ENCODE results near the gene SIPA1L3. TPM values are rescaled to one million over a fixed set of nuclear protein-coding genes. Genes with fewer than 3 reads are reported as not detected.

SIPA1L3 gene
- total and polyA plus RNA-seq, 9 of the 15 experiments (the other 6 are each of a cell fraction or from before 2014, with no cell fraction given): 0.01 to 6.1 (median 2.5) TPM

DNA sequence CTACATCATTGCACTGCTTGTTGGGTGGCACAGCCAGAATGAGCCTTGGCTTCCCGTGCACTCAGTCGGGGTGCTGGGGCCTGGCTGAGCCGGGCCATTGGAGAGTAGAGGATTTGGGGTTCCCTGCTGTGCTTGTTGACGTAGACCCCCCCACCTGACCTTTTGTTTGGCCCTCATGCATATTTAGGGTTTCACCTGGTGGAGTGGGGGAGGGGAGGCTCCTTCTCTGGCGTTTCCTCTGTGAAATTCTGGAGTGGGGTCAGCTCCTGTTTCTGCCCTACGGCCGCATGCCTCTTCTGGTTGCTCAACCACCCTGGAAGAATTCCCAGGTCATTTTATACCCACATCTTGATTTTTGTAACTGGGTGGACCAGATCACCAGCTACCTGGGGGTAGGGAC, 82.8 kb downstream of the SIPA1L3 start:
- intact Hi-C loops (cut with micrococcal nuclease) (no loop called here), in situ Hi-C loops (cut with MboI) (no loop called here)
- no peaks in the 10 kb centered on the region for H3K9me3 ChIP-seq (replicated peaks; ENCODE audit: control insufficient read depth, insufficient read depth, low read depth, low read length)
- H3K9me1 ChIP-seq (ENCODE audit: control insufficient read depth, insufficient read depth, low read length): no peaks in the 10 kb centered on the region
- 15% methylated on average over 5 of the region's 7 CpGs for WGBS (ENCODE audit: insufficient coverage, low coverage, missing lambda C conversion rate)
- peaks cover 9% of the 10 kb centered on the region for H4K20me1 ChIP-seq (replicated peaks; ENCODE audit: control insufficient read depth, insufficient read depth, low read length)
- H3K36me3 ChIP-seq (ENCODE audit: control insufficient read depth, insufficient read depth, low read length): no peaks in the 10 kb centered on the region
- H3K4me3 ChIP-seq: no peak overlapping the region
- ChIA-PET POLR2A (interaction anchor here (0.6 kb wide), 1 partner anchor 9 kb away, joined by 3 read pairs; no protein-coding TSS in a partner anchor), CTCF (ENCODE audit: low intra/inter-chr PET ratio) (no interaction called here)
- no peak overlapping the region for H3K27ac ChIP-seq (ENCODE audit: extremely low read depth, low read depth, low read length)
- H3K79me2 ChIP-seq (ENCODE audit: control insufficient read depth, insufficient read depth, low read length): no peaks in the 10 kb centered on the region
- no peak overlapping the region for H2AFZ ChIP-seq (ENCODE audit: low read depth, low read length)
- peaks cover 2 to 8% of the 10 kb centered on the region in 2 experiments; a peak in 3 of 5 replicates for H3K27me3 ChIP-seq (ENCODE audit: control insufficient read depth in 2 of 2, insufficient read depth in 2 of 2, low read length in 2 of 2)
- no TSS peak for BruUV-seq (replicated peaks)
- DNase-seq (ENCODE audit: extremely low read depth in 1 of 4, low spot score in 3 of 4) (no peak), ATAC-seq (no peak), FAIRE-seq (no peak)
- no peak for TF ChIP-seq TAF7 (tag; IDR thresholded peaks at IDR 0.05)
- no peak for TF ChIP-seq SAP30 (IDR thresholded peaks at IDR 0.05; ENCODE audit: borderline replicate concordance, insufficient read depth, low read depth, low read length, poor library complexity, severe bottlenecking)
- TF ChIP-seq, protein P1, sequence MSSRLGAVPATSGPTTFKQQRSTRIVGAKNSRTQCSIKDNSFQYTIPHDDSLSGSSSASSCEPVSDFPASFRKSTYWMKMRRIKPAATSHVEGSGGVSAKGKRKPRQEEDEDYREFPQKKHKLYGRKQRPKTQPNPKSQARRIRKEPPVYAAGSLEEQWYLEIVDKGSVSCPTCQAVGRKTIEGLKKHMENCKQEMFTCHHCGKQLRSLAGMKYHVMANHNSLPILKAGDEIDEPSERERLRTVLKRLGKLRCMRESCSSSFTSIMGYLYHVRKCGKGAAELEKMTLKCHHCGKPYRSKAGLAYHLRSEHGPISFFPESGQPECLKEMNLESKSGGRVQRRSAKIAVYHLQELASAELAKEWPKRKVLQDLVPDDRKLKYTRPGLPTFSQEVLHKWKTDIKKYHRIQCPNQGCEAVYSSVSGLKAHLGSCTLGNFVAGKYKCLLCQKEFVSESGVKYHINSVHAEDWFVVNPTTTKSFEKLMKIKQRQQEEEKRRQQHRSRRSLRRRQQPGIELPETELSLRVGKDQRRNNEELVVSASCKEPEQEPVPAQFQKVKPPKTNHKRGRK (tag; IDR thresholded peaks at IDR 0.05): no peak
- no peak for TF ChIP-seq CEBPG (CRISPR knock-in tag; IDR thresholded peaks at IDR 0.05)
- no peak for TF ChIP-seq CEBPG (tag; conservative IDR thresholded peaks at IDR 0.05 in 1 of 2, IDR thresholded peaks at IDR 0.05 in 1 of 2)
- no peak for TF ChIP-seq FOXK1 (CRISPR knock-in tag; IDR thresholded peaks at IDR 0.05; ENCODE audit: borderline replicate concordance)
- no peak for TF ChIP-seq GABPA (tag; conservative IDR thresholded peaks at IDR 0.05; ENCODE audit: low read depth)
- TF ChIP-seq EZH2 (IDR thresholded peaks at IDR 0.05; ENCODE audit: borderline replicate concordance, low read depth, low read length): no peak
- TF ChIP-seq, protein P2, sequence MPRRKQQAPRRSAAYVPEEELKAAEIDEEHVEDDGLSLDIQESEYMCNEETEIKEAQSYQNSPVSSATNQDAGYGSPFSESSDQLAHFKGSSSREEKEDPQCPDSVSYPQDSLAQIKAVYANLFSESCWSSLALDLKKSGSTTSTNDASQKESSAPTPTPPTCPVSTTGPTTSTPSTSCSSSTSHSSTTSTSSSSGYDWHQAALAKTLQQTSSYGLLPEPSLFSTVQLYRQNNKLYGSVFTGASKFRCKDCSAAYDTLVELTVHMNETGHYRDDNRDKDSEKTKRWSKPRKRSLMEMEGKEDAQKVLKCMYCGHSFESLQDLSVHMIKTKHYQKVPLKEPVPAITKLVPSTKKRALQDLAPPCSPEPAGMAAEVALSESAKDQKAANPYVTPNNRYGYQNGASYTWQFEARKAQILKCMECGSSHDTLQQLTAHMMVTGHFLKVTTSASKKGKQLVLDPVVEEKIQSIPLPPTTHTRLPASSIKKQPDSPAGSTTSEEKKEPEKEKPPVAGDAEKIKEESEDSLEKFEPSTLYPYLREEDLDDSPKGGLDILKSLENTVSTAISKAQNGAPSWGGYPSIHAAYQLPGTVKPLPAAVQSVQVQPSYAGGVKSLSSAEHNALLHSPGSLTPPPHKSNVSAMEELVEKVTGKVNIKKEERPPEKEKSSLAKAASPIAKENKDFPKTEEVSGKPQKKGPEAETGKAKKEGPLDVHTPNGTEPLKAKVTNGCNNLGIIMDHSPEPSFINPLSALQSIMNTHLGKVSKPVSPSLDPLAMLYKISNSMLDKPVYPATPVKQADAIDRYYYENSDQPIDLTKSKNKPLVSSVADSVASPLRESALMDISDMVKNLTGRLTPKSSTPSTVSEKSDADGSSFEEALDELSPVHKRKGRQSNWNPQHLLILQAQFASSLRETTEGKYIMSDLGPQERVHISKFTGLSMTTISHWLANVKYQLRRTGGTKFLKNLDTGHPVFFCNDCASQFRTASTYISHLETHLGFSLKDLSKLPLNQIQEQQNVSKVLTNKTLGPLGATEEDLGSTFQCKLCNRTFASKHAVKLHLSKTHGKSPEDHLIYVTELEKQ (CRISPR knock-in tag; IDR thresholded peaks at IDR 0.05): no peak
- no peaks in the 10 kb centered on the region; a peak in 1 of 5 replicates for H3K4me1 ChIP-seq (replicated peaks in 1 of 2; ENCODE audit: control insufficient read depth in 2 of 2, insufficient read depth in 2 of 2, low read length in 2 of 2)
- H3K9ac ChIP-seq (ENCODE audit: insufficient read depth in 1 of 2, low read depth in 2 of 2, low read length in 2 of 2): no peak overlapping the region
- no peak overlapping the region for H3K4me2 ChIP-seq (ENCODE audit: insufficient read depth, low read length)

Measured in K562 (cell line).